Ishikawa (cell line): ENCODE data around the gene FHIT.
A peak's percentile ranks its signal among the peaks of the same experiment; 100 is the strongest.

Source experiments
- CEBPB ChIP-seq: IDR thresholded peaks from 2 replicates; pipeline ENCODE4 v1.6.1; 2012
- CREB1 ChIP-seq: IDR thresholded peaks from 2 replicates; pipeline ENCODE4 v1.6.1; 2012; ENCODE audit warnings: low read depth
- EGR1 ChIP-seq: IDR thresholded peaks from 2 replicates; pipeline ENCODE4 v1.6.1; 2012
- EP300 ChIP-seq: IDR thresholded peaks from 2 replicates; pipeline ENCODE4 v1.6.1; 2012; ENCODE audit warnings: borderline replicate concordance
- FOXM1 ChIP-seq: IDR thresholded peaks from 2 replicates; pipeline ENCODE4 v1.6.1; 2012; ENCODE audit warnings: low read depth, borderline replicate concordance
- MAX ChIP-seq: IDR thresholded peaks from 2 replicates; pipeline ENCODE4 v1.6.1; 2012
- NFIC ChIP-seq: IDR thresholded peaks from 2 replicates; pipeline ENCODE4 v1.6.1; 2012
- RAD21 ChIP-seq: IDR thresholded peaks from 2 replicates; pipeline ENCODE4 v1.6.1; 2012; ENCODE audit warnings: low read depth
- REST ChIP-seq: IDR thresholded peaks from 2 replicates; pipeline ENCODE4 v1.6.1; 2012; ENCODE audit warnings: low read depth, mild to moderate bottlenecking
- TAF1 ChIP-seq: IDR thresholded peaks from 2 replicates; pipeline ENCODE4 v1.6.1; 2012; ENCODE audit warnings: low read depth, mild to moderate bottlenecking
- TCF12 ChIP-seq: IDR thresholded peaks from 2 replicates; pipeline ENCODE4 v1.6.1; 2012; ENCODE audit warnings: low read depth
- TEAD4 ChIP-seq: IDR thresholded peaks from 2 replicates; pipeline ENCODE4 v1.6.1; 2012
- USF1 ChIP-seq: IDR thresholded peaks from 2 replicates; pipeline ENCODE4 v1.6.1; 2012
- YY1 ChIP-seq: IDR thresholded peaks from 2 replicates; pipeline ENCODE4 v1.6.1; 2012; ENCODE audit warnings: low read depth
- ZBTB7A ChIP-seq: IDR thresholded peaks from 2 replicates; pipeline ENCODE4 v1.6.1; 2012; ENCODE audit warnings: low read depth

Gene FHIT

GRCh38 chr3:61081554-61081953 lies 169.7 kb downstream of the FHIT start:
- TF ChIP-seq CEBPB (no peak), CREB1 (no peak), TCF12 (no peak), EGR1 (no peak)

- no peak for TF ChIP-seq USF1
- TF ChIP-seq TEAD4, result peak; percentile 43; the same call in 1 of the 2 replicates
- peak; percentile 22; the same call in 1 of the 2 replicates for TF ChIP-seq NFIC
- TF ChIP-seq RAD21, result no peak
- TF ChIP-seq EP300, result peak; percentile 24; the same call in 1 of the 2 replicates
- TF ChIP-seq CREB1, result no peak
Observed at GRCh38 chr3:61080737-61081445, 170.4 kb downstream of the FHIT start.

GRCh38 chr3:61078048-61078752 lies 173.1 kb downstream of the FHIT start:
- TF ChIP-seq MAX (no peak), TEAD4 (no peak), REST (no peak), ZBTB7A (no peak), RAD21 (no peak), EGR1 (no peak), CEBPB (no peak), YY1 (no peak), TAF1 (no peak), USF1 (no peak)

GRCh38 chr3:61077551-61077950 lies 173.7 kb downstream of the FHIT start:
- no peak for TF ChIP-seq USF1
- no peak for TF ChIP-seq EGR1
- TF ChIP-seq CEBPB, result no peak
- no peak for TF ChIP-seq NFIC
- no peak for TF ChIP-seq CREB1
- TF ChIP-seq MAX, result no peak
- no peak for TF ChIP-seq EP300
- no peak for TF ChIP-seq FOXM1
- no peak for TF ChIP-seq ZBTB7A
- TF ChIP-seq YY1, result no peak

- no peak for TF ChIP-seq NFIC
Observed at GRCh38 chr3:61074783-61075182, 176.5 kb downstream of the FHIT start.

- no peak for TF ChIP-seq TAF1
- TF ChIP-seq EGR1, result no peak
- no peak for TF ChIP-seq EP300
- TF ChIP-seq YY1, result no peak
- no peak for TF ChIP-seq REST
- TF ChIP-seq CREB1, result no peak
- TF ChIP-seq USF1, result no peak
- no peak for TF ChIP-seq FOXM1
- TF ChIP-seq CEBPB, result no peak
- TF ChIP-seq NFIC, result no peak
- TF ChIP-seq TEAD4, result no peak
Observed at GRCh38 chr3:61073566-61074165, 177.6 kb downstream of the FHIT start.
